Hematopoietic multipotent progenitor cell treated with erythropoietin and hydrocortisone succinate and interleukin-3 and kit ligand, for 8 days (in vitro differentiated cells): ENCODE measurements around the gene KCTD3.

Experiments used
- DNase-seq: peaks from one replicate; pipeline ENCODE4 v3.0.0-alpha.2; 2015

The KCTD3 gene

GRCh38 chr1:215661033-215661432 lies 93.9 kb downstream of the KCTD3 start:
- no peak for DNase-seq

GRCh38 chr1:215665215-215665614 lies 98.1 kb downstream of the KCTD3 start:
- DNase-seq: no peak

DNA sequence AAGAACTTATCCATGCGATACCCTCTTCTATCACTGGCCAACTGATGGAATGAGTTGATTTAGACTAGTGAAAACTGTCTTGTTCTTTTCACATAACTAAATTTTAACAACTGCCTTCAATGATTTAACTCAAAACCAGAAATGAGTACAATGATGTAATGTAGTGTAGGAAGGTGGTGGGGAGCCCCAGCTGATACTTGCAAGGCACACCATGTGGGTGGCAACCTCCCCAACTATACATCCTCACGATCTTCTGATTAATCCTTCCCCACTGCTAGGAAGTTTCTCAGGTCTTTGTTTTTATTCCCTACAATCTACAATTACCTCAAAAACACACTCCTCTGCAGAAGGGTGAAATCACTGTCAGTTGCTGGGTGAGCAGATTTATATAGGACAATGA lies 100.7 kb downstream of the KCTD3 start:
- no peak for DNase-seq

- no peak for DNase-seq
Measured at GRCh38 chr1:215669806-215670491, 102.8 kb downstream of the KCTD3 start.
